IMR-90 (cell line): ENCODE data around the gene SMIM10L1. TPM values are rescaled to one million over a fixed set of nuclear protein-coding genes. Genes with fewer than 3 reads are reported as not detected.

Experiments used
- ATAC-seq: fragments of 200-7000 bp; cut with Tn5 transposase; 2 replicates; pipeline ENCODE4 v1.9.1; 2020; ENCODE audit warnings: low read depth, mild to moderate bottlenecking, moderate library complexity
- BruUV-seq: library from RNA; stranded (reverse); fragments of 400-500 nt; replicated peaks from 2 replicates; lab custom pipeline; 2021; lab: Mats Ljungman, UMichigan
- CTCF ChIA-PET: fragments of 300-600 bp; formaldehyde crosslinking; extraction: SDS; loops from one replicate; lab custom pipeline; 2021; ENCODE audit warnings: antibody characterized with exemption; lab: Yijun Ruan, JAX
- POLR2A ChIA-PET: fragments of 300-600 bp; sonication (Branson Sonifier 250); formaldehyde crosslinking; loops from one replicate; lab custom pipeline; 2022; ENCODE audit warnings: antibody characterized with exemption; ENCODE audit not compliant: unreplicated experiment; lab: Charles Lee
- DNase-seq: peaks from one replicate; pipeline ENCODE4 v3.0.0; 2013
- H2AFZ ChIP-seq: replicated peaks from 2 replicates; pipeline ENCODE3; 2013; ENCODE audit warnings: low read length, mild to moderate bottlenecking; ENCODE audit not compliant: poor library complexity
- H2AK5ac ChIP-seq: 2 replicates; pipeline ENCODE4 v1.6.1; 2013; ENCODE audit warnings: low read depth, low read length, inconsistent platforms
- H2AK9ac ChIP-seq: replicated peaks from 2 replicates; pipeline ENCODE3; 2013; ENCODE audit warnings: mild to moderate bottlenecking, low read depth, low read length, moderate library complexity; ENCODE audit not compliant: poor library complexity
- H2BK120ac ChIP-seq: 2 replicates; pipeline ENCODE4 v1.6.1; 2013; ENCODE audit warnings: low read depth, low read length, inconsistent platforms
- H2BK15ac ChIP-seq: 3 replicates; pipeline ENCODE4 v1.6.1; 2013; ENCODE audit warnings: low read depth, low read length, inconsistent platforms
- H2BK20ac ChIP-seq: 2 replicates; pipeline ENCODE4 v1.6.1; 2013; ENCODE audit warnings: low read depth, mild to moderate bottlenecking, inconsistent platforms, low read length, moderate library complexity
- H2BK5ac ChIP-seq: 2 replicates; pipeline ENCODE4 v1.6.1; 2013; ENCODE audit warnings: mild to moderate bottlenecking, low read depth, low read length, inconsistent platforms; ENCODE audit not compliant: poor library complexity, severe bottlenecking
- H3K14ac ChIP-seq: replicated peaks from 2 replicates; pipeline ENCODE4 v1.6.1; 2013; ENCODE audit warnings: low read depth, low read length, inconsistent platforms
- H3K18ac ChIP-seq: 2 replicates; pipeline ENCODE4 v1.6.1; 2013; ENCODE audit warnings: low read depth, low read length, control low read depth
- H3K23ac ChIP-seq: 2 replicates; pipeline ENCODE4 v1.6.1; 2013; ENCODE audit warnings: low read depth, low read length, inconsistent platforms
- H3K27ac ChIP-seq: 2 replicates; pipeline ENCODE4 v1.5.1; 2013; ENCODE audit warnings: mild to moderate bottlenecking, control low read depth, low read length; ENCODE audit not compliant: insufficient read depth
- H3K27me3 ChIP-seq: 2 replicates; pipeline ENCODE4 v1.6.1; 2013; ENCODE audit warnings: low read length; ENCODE audit not compliant: control insufficient read depth, insufficient read depth
- H3K36me3 ChIP-seq: 2 replicates; pipeline ENCODE4 v1.6.1; 2013; ENCODE audit warnings: low read length, mixed read lengths; ENCODE audit not compliant: control insufficient read depth, insufficient read depth
- H3K4ac ChIP-seq: 2 replicates; pipeline ENCODE4 v1.6.1; 2013; ENCODE audit warnings: low read depth, low read length, inconsistent platforms
- H3K4me1 ChIP-seq: 2 replicates; pipeline ENCODE4 v1.6.1; 2013; ENCODE audit warnings: low read length, mixed read lengths; ENCODE audit not compliant: control insufficient read depth, insufficient read depth
- H3K4me2 ChIP-seq: 2 replicates; pipeline ENCODE4 v1.6.1; 2013; ENCODE audit warnings: low read depth, mild to moderate bottlenecking, control low read depth, low read length, moderate library complexity
- H3K4me3 ChIP-seq: 2 replicates; pipeline ENCODE4 v1.5.1; 2013; ENCODE audit warnings: low read depth, mild to moderate bottlenecking, control low read depth, low read length, moderate library complexity; ENCODE audit not compliant: insufficient read depth
- H3K56ac ChIP-seq: 2 replicates; pipeline ENCODE4 v1.6.1; 2013; ENCODE audit warnings: low read length, inconsistent platforms; ENCODE audit not compliant: insufficient read depth; ENCODE audit errors: extremely low read depth
- H3K79me1 ChIP-seq, 2 experiments: 2 replicates each; pipeline ENCODE4 v1.6.1; 2013; ENCODE audit warnings: low read length in 2 of 2, inconsistent platforms in 1 of 2, low read depth in 1 of 2
- H3K9ac ChIP-seq: 2 replicates; pipeline ENCODE4 v1.6.1; 2013; ENCODE audit warnings: low read depth, low read length, control low read depth
- H3K9me1 ChIP-seq: 2 replicates; pipeline ENCODE4 v1.6.1; 2013; ENCODE audit warnings: low read length, inconsistent platforms; ENCODE audit not compliant: insufficient read depth
- H3K9me3 ChIP-seq: 2 replicates; pipeline ENCODE4 v1.6.1; 2013; ENCODE audit warnings: low read length; ENCODE audit not compliant: control insufficient read depth, insufficient read depth
- H4K20me1 ChIP-seq: 2 replicates; pipeline ENCODE4 v1.6.1; 2013; ENCODE audit warnings: low read length, inconsistent platforms; ENCODE audit not compliant: insufficient read depth
- H4K5ac ChIP-seq: 2 replicates; pipeline ENCODE4 v1.6.1; 2013; ENCODE audit warnings: mild to moderate bottlenecking, low read depth, low read length, control low read depth
- H4K8ac ChIP-seq, 2 experiments: 2 replicates each; pipeline ENCODE4 v1.6.1; 2013; ENCODE audit warnings: low read depth in 2 of 2, low read length in 2 of 2, control low read depth in 1 of 2, inconsistent platforms in 1 of 2
- H4K91ac ChIP-seq: 2 replicates; pipeline ENCODE4 v1.6.1; 2013; ENCODE audit warnings: low read depth, low read length, inconsistent platforms; ENCODE audit not compliant: insufficient read depth
- BHLHE40 ChIP-seq: fragments of 150-350 bp; IDR thresholded peaks from 2 replicates; pipeline ENCODE4 v1.6.1; 2016; ENCODE audit warnings: mild to moderate bottlenecking, low read depth, low read length
- CEBPB ChIP-seq: IDR thresholded peaks from 2 replicates; pipeline ENCODE4 v1.6.1; 2012; ENCODE audit warnings: low read depth, low read length, improper control_type of control experiment
- NFE2L2 ChIP-seq: fragments of 150-350 bp; IDR thresholded peaks from 2 replicates; pipeline ENCODE4 v1.6.1; 2016; ENCODE audit warnings: low read depth, mild to moderate bottlenecking, low read length
- WGBS, 2 experiments: methylation state at CpG; one replicate each; pipeline versions ENCODE4 v1.1.5 to v1.1.7; 2013; ENCODE audit warnings: missing lambda C conversion rate in 2 of 2; ENCODE audit not compliant: insufficient read length in 1 of 2; ENCODE audit errors: extremely low coverage in 2 of 2; 5-methylcytosine and 5-hydroxymethylcytosine counted together
- dilution Hi-C: fragments of 300-500 bp; cut with HindIII; formaldehyde crosslinking; loops from one replicate; pipeline ENCODE4 v1.14.3; 2018; ENCODE audit warnings: low sequenced_read_pairs; ENCODE audit not compliant: unreplicated experiment
- in situ Hi-C: fragments of 300-500 bp; cut with MboI; formaldehyde crosslinking; loops from 3 replicates; pipeline ENCODE4 v1.14.3; 2019; ENCODE audit warnings: low sequenced_read_pairs, inconsistent platforms, mixed read lengths
- intact Hi-C: fragments of 100-400 bp; cut with micrococcal nuclease; formaldehyde crosslinking; loops from 2 replicates; pipeline ENCODE4 v1.10.0; 2022
- polyA plus RNA-seq, 3 experiments: library from polyadenylated mRNA; depleted of rRNA; stranded (reverse); fragments of >200 nt; gene quantifications; 2 replicates each; pipeline ENCODE4 v1.2.3, GENCODE V29; 2012; ENCODE audit warnings: low replicate concordance in 1 of 3
- total RNA-seq: library from RNA; depleted of rRNA; stranded (reverse); fragments of >200 nt; gene quantifications from 2 replicates; pipeline ENCODE4 v1.2.3, GENCODE V29; 2012

Gene SMIM10L1
- total and polyA plus RNA-seq, 2 of the 4 experiments (the other 2 are of a cell fraction), result 2.7 to 4.5 TPM

DNA sequence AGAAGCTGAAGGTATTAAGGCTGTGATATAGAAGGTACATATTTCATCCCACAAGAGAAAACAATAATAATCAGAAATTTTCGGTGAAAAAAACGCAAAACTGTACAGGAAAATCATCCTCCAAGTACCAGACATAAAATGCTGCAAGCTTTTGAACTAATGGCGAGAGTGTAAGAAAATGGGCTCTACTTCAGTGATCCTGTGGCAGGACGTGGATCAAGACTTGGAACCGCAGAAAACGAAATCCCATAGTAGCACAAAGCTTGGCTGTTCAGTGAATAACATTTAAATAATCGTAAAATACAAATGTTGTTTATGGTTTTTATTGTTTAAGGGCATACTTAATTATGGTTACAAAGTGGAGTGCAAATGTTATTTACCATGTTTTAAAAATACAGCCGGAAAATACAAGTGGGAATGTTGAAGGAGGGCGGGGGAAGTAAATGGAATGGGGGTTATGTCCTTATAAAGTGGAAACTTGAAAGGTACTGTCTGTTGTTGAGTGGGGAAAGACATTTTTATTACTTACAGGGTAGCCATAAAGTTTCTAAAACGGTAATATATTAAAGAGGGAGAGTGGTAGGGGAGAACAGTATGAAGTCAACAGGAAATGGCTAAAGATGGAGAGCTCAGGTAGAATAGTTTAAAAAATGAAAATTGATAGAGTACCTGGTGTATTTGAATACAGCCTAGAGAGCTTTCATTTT is 1.1 kb downstream of the SMIM10L1 start:
- Histone ChIP-seq H3K56ac (peak overlapping the region; percentile 92), H3K79me1 (peaks cover 14 to 60% of the 10 kb centered on the region in 2 experiments), H2AFZ (no peak overlapping the region), H3K4me1 (no peaks in the 10 kb centered on the region), H2BK15ac (no peak overlapping the region), H4K8ac (peak overlapping the region; percentile 81 to 83), H2AK5ac (no peak overlapping the region), H3K9me3 (no peaks in the 10 kb centered on the region), H3K23ac (peak overlapping the region; percentile 57; the same call in 1 of the 2 replicates), H3K4me3 (peak overlapping the region; percentile 96), H3K4ac (peak overlapping the region; percentile 52; the same call in 1 of the 2 replicates), H4K5ac (peak overlapping the region; percentile 74; the same call in 1 of the 2 replicates), H3K27ac (peak overlapping the region; percentile 90; the same call in 1 of the 2 replicates), H4K20me1 (peaks cover under 1% of the 10 kb centered on the region; the same call in 1 of the 2 replicates), H2BK20ac (no peak overlapping the region), H3K27me3 (no peaks in the 10 kb centered on the region), H3K18ac (peak overlapping the region; percentile 78; the same call in 1 of the 2 replicates), H3K36me3 (peaks cover 2% of the 10 kb centered on the region), H2BK120ac (peak overlapping the region; percentile 2; the same call in 1 of the 2 replicates), H3K14ac (peak overlapping the region; percentile 82; the same call in 1 of the 2 replicates), H3K9ac (peak overlapping the region; percentile 99), H3K4me2 (peak overlapping the region; percentile 99), H2AK9ac (no peak overlapping the region), H4K91ac (no peak overlapping the region), H2BK5ac (peak overlapping the region; percentile 86), H3K9me1 (peaks cover 5% of the 10 kb centered on the region; the same call in 1 of the 2 replicates)
- dilution Hi-C loops (no loop called here), intact Hi-C loops (loop anchor here (10.0 kb wide), 1 partner anchor 337 kb away; no protein-coding TSS in a partner anchor), in situ Hi-C loops (no loop called here)
- WGBS, 2 experiments, result no CpG with 5 or more reads among the region's 10 CpGs
- ATAC-seq (peak; percentile 22), DNase-seq (peak; percentile 19)
- TF ChIP-seq BHLHE40 (no peak), NFE2L2 (no peak), CEBPB (no peak)
- ChIA-PET POLR2A (no interaction called here), CTCF (interaction anchor here (0.9 to 1.0 kb wide), 2 partner anchors 11 to 422 kb away, joined by 3 read pairs; no protein-coding TSS in a partner anchor)
- BruUV-seq, result no TSS peak
